Stimulated activated CD4-positive, alpha-beta T cell treated with anti-CD3 and anti-CD28 coated beads, Interleukin-2, amount 100 ng/mL, for 24 hours (primary cell): ENCODE data around the gene CDKL5.

ENCODE experiments used
- DNase-seq, 2 donors: peaks; one replicate each; pipeline ENCODE4 v3.0.0-alpha.2; 2020

CDKL5 gene

GRCh38 chrX:18702362-18703195 is 277.2 kb downstream of the CDKL5 start:
- no peak for DNase-seq
